CD14-positive monocyte (primary cell): ENCODE measurements around the gene PYGO2. TPM values are rescaled to one million over a fixed set of nuclear protein-coding genes. Genes with fewer than 3 reads are reported as not detected.

ENCODE experiments used
- DNase-seq, 3 donors: peaks; one replicate each; pipeline ENCODE4 v3.0.0-alpha.2; 2011 to 2022
- H2AFZ ChIP-seq: 2 replicates; pipeline ENCODE4 v1.6.0; 2012; ENCODE audit warnings: mild to moderate bottlenecking, low read depth, low read length, inconsistent platforms; ENCODE audit not compliant: insufficient read depth, poor library complexity, severe bottlenecking
- H3K27ac ChIP-seq, 2 donors: 1 replicate in 1 of 2; 2 replicates in 1 of 2; pipeline ENCODE4 v1.5.1; 2012 to 2013; ENCODE audit warnings: low read length in 2 of 2, control low read depth in 1 of 2, inconsistent platforms in 1 of 2, low read depth in 1 of 2, mild to moderate bottlenecking in 1 of 2
- H3K27me3 ChIP-seq, 2 donors: one replicate each; pipeline versions ENCODE4 v1.6.0 to v1.6.1; 2011 to 2013; ENCODE audit warnings: low read length in 2 of 2; ENCODE audit not compliant: control insufficient read depth in 2 of 2, insufficient read depth in 2 of 2
- H3K36me3 ChIP-seq, 2 donors: replicated peaks in 1 of 2; 1 replicate in 1 of 2; 2 replicates in 1 of 2; pipeline versions ENCODE4 v1.5.1 to v1.6.1; 2012 to 2013; ENCODE audit warnings: low read length in 2 of 2, control low read depth in 1 of 2, inconsistent platforms in 1 of 2, mild to moderate bottlenecking in 1 of 2; ENCODE audit not compliant: insufficient read depth in 2 of 2, control insufficient read depth in 1 of 2
- H3K4me1 ChIP-seq, 2 donors: 1 replicate in 1 of 2; 2 replicates in 1 of 2; pipeline versions ENCODE4 v1.5.1 to v1.6.1; 2012 to 2013; ENCODE audit warnings: low read length in 2 of 2, control low read depth in 1 of 2, inconsistent platforms in 1 of 2, mild to moderate bottlenecking in 1 of 2, moderate library complexity in 1 of 2; ENCODE audit not compliant: insufficient read depth in 2 of 2, control insufficient read depth in 1 of 2
- H3K4me2 ChIP-seq: replicated peaks from 2 replicates; pipeline ENCODE3; 2012; ENCODE audit warnings: low read length, moderate library complexity, mild to moderate bottlenecking; ENCODE audit not compliant: poor library complexity, severe bottlenecking; ENCODE audit errors: extremely low read depth
- H3K4me3 ChIP-seq, 3 experiments: fragments of 200-600 bp in 1 of 3; sonication (generic) in 1 of 3; replicated peaks in 1 of 3; 1 replicate in 2 of 3; 2 replicates in 1 of 3; pipeline ENCODE4 v1.5.1; 2011 to 2013; ENCODE audit warnings: low read length in 3 of 3, mild to moderate bottlenecking in 3 of 3, control low read depth in 2 of 3, low read depth in 2 of 3, inconsistent platforms in 1 of 3, moderate library complexity in 1 of 3
- H3K79me2 ChIP-seq: 2 replicates; pipeline ENCODE4 v1.6.0; 2012; ENCODE audit warnings: mild to moderate bottlenecking, control low read depth, inconsistent platforms, low read length, moderate library complexity; ENCODE audit not compliant: insufficient read depth
- H3K9ac ChIP-seq: 2 replicates; pipeline ENCODE4 v1.6.0; 2017; ENCODE audit warnings: low read length, mild to moderate bottlenecking; ENCODE audit not compliant: insufficient read depth, poor library complexity, severe bottlenecking
- H3K9me3 ChIP-seq, 2 donors: replicated peaks in 1 of 2; 1 replicate in 1 of 2; 2 replicates in 1 of 2; pipeline versions ENCODE4 v1.5.1 to v1.6.1; 2012 to 2013; ENCODE audit warnings: low read length in 2 of 2, control low read depth in 1 of 2; ENCODE audit not compliant: control insufficient read depth in 1 of 2, insufficient read depth in 1 of 2
- H4K20me1 ChIP-seq: 2 replicates; pipeline ENCODE4 v1.6.0; 2012; ENCODE audit warnings: mild to moderate bottlenecking, low read length, control low read depth, moderate library complexity; ENCODE audit not compliant: insufficient read depth
- H3K27ac Mint-ChIP-seq, 7 donors: one replicate each; pipeline ENCODE4 v1.8.0; 2020; ENCODE audit warnings: mild to moderate bottlenecking in 7 of 7, mixed read lengths in 7 of 7, moderate library complexity in 6 of 7, inconsistent platforms in 2 of 7
- H3K27me3 Mint-ChIP-seq, 3 donors: one replicate each; pipeline ENCODE4 v1.8.0; 2021 to 2022; ENCODE audit warnings: low read depth in 3 of 3, mild to moderate bottlenecking in 3 of 3, mixed read lengths in 3 of 3, moderate library complexity in 3 of 3, inconsistent platforms in 1 of 3
- H3K36me3 Mint-ChIP-seq, 2 donors: one replicate each; pipeline ENCODE4 v1.8.0; 2020; ENCODE audit warnings: mixed read lengths in 2 of 2, inconsistent platforms in 1 of 2, mild to moderate bottlenecking in 1 of 2
- H3K4me1 Mint-ChIP-seq: one replicate; pipeline ENCODE4 v1.8.0; 2020; ENCODE audit warnings: mild to moderate bottlenecking, mixed read lengths
- H3K4me3 Mint-ChIP-seq, 2 donors: one replicate each; pipeline ENCODE4 v1.8.0; 2020; ENCODE audit warnings: mild to moderate bottlenecking in 2 of 2, mixed read lengths in 2 of 2, moderate library complexity in 1 of 2
- H3K9me3 Mint-ChIP-seq, 7 donors: one replicate each; pipeline ENCODE4 v1.8.0; 2020 to 2022; ENCODE audit warnings: mixed read lengths in 7 of 7, mild to moderate bottlenecking in 6 of 7, moderate library complexity in 6 of 7, inconsistent platforms in 2 of 7
- WGBS: methylation state at CpG from one replicate; pipeline ENCODE4 v1.1.5; 2013; ENCODE audit warnings: missing lambda C conversion rate; ENCODE audit not compliant: insufficient coverage; 5-methylcytosine and 5-hydroxymethylcytosine counted together
- intact Hi-C, 2 donors: fragments of 100-400 bp; cut with micrococcal nuclease; formaldehyde crosslinking; loops; one replicate each; pipeline versions ENCODE4 v1.15.0 to v1.15.1; 2023
- polyA plus RNA-seq, 3 donors: library from polyadenylated mRNA; depleted of rRNA in 1 of 3; unstranded in 2 of 3; stranded (reverse) in 1 of 3; fragments of 300-500 nt in 2 of 3; fragments of >200 nt in 1 of 3; fragmentation: Illumina TruSeq in 2 of 3; gene quantifications; 1 replicate in 2 of 3; 2 replicates in 1 of 3; pipeline ENCODE4 v1.2.3, GENCODE V29; 2012 to 2021
- TF ChIP-seq, protein P1 (sequence below): fragments of 200-600 bp; IDR thresholded peaks from one replicate; pipeline ENCODE4 v1.8.0; 2022; ENCODE audit warnings: antibody characterized with exemption, mild to moderate bottlenecking

PYGO2 gene
- polyA plus RNA-seq, 3 donors = 8.2 to 12.5 (median 12.0) TPM

DNA sequence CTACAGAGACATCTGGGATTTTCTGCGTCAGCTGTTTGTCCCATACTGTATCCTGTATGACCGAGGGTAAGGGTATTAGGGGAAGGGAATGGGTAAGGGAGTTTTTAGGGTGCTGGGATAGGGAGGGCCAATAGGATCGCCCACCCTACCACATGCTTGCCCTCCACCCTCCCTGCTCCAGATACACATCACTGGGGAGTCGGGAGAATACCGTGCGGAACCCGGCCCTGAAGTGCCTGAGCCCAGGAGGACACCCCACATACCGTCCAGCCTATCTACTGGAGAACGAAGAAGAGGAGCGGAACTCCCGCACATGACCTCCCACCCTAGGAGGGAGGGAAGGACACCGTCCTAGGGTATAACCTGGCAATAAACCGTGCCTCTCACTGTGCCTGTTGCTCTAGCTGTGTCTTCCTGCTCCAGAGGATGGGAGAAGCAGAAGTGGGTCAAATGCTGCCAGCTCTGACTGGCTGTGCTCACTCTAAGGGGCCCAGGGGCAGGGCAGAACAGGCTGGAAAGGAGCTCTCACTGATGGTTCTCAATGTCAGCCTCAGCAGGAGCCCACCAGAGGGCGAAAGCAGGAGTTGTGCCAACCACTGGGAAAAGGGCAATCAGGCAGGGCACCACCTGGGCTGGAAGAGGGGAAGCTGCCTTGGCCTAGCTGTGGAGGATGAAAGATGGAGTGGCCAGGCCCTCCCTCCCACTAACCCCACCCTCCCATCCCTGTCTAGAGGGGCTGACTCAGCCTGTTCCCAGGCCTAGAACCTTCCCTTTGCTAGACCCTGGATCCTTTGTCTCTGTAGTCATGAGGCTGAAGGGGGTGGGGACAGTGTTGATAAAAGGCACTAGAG is 31.4 kb upstream of the PYGO2 start:
- no peak overlapping the region for H3K4me3 ChIP-seq
- no peak overlapping the region for H3K4me2 ChIP-seq
- H2AFZ ChIP-seq = no peak overlapping the region
- Mint-ChIP-seq H3K27ac (no peak overlapping the region), H3K4me1 (peaks cover 49% of the 10 kb centered on the region), H3K9me3 (no peaks in the 10 kb centered on the region), H3K27me3 (peaks cover 0 to 2% (median 2%) of the 10 kb centered on the region in 3 donors), H3K36me3 (peaks cover 28 to 36% of the 10 kb centered on the region in 2 donors), H3K4me3 (no peak overlapping the region)
- no peak for DNase-seq
- intact Hi-C loops = no loop called here
- H3K9me3 ChIP-seq = no peaks in the 10 kb centered on the region
- peaks cover 27 to 30% of the 10 kb centered on the region in 2 donors for H3K36me3 ChIP-seq
- peaks cover 28 to 33% of the 10 kb centered on the region in 2 donors for H3K4me1 ChIP-seq
- WGBS = 87% methylated on average over 6 of the region's 14 CpGs
- H3K27ac ChIP-seq = no peak overlapping the region
- H3K79me2 ChIP-seq = peaks cover 18% of the 10 kb centered on the region
- TF ChIP-seq, protein P1, sequence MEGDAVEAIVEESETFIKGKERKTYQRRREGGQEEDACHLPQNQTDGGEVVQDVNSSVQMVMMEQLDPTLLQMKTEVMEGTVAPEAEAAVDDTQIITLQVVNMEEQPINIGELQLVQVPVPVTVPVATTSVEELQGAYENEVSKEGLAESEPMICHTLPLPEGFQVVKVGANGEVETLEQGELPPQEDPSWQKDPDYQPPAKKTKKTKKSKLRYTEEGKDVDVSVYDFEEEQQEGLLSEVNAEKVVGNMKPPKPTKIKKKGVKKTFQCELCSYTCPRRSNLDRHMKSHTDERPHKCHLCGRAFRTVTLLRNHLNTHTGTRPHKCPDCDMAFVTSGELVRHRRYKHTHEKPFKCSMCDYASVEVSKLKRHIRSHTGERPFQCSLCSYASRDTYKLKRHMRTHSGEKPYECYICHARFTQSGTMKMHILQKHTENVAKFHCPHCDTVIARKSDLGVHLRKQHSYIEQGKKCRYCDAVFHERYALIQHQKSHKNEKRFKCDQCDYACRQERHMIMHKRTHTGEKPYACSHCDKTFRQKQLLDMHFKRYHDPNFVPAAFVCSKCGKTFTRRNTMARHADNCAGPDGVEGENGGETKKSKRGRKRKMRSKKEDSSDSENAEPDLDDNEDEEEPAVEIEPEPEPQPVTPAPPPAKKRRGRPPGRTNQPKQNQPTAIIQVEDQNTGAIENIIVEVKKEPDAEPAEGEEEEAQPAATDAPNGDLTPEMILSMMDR = no peak
- H3K9ac ChIP-seq = no peak overlapping the region
- peaks cover 34% of the 10 kb centered on the region for H4K20me1 ChIP-seq
- H3K27me3 ChIP-seq = no peaks in the 10 kb centered on the region

- Histone ChIP-seq H3K4me1 (peaks cover 10 to 12% of the 10 kb centered on the region in 2 donors), H3K27me3 (no peaks in the 10 kb centered on the region), H3K27ac (no peak overlapping the region), H2AFZ (no peak overlapping the region), H3K4me2 (no peak overlapping the region), H3K79me2 (peaks cover 34% of the 10 kb centered on the region), H3K9me3 (no peaks in the 10 kb centered on the region), H3K4me3 (no peak overlapping the region), H3K36me3 (peaks cover 30 to 38% of the 10 kb centered on the region in 2 donors), H3K9ac (no peak overlapping the region), H4K20me1 (peaks cover 29% of the 10 kb centered on the region)
- WGBS = no CpG with 5 or more reads among the region's 8 CpGs
- H3K4me3 Mint-ChIP-seq = no peak overlapping the region
- H3K9me3 Mint-ChIP-seq = peaks cover 0 to 2% (median 0%) of the 10 kb centered on the region in 7 donors
- DNase-seq = no peak
- intact Hi-C loops = no loop called here
- peaks cover 37% of the 10 kb centered on the region for H3K4me1 Mint-ChIP-seq
- peaks cover 0 to 2% (median 2%) of the 10 kb centered on the region in 3 donors for H3K27me3 Mint-ChIP-seq
- no peak overlapping the region for H3K27ac Mint-ChIP-seq
- TF ChIP-seq, protein P1 = no peak
- peaks cover 31 to 49% of the 10 kb centered on the region in 2 donors for H3K36me3 Mint-ChIP-seq
Measured at GRCh38 chr1:154990276-154990675, 28.7 kb upstream of the PYGO2 start.
